HG02588 (cell line): Measurements from ENCODE around the gene CAPN8.

Source experiments
- ATAC-seq: cut with Tn5 transposase; IDR thresholded peaks from one replicate; pipeline ENCODE4 v1.9.1; 2021; ENCODE audit warnings: mild to moderate bottlenecking, moderate library complexity; ENCODE audit not compliant: unreplicated experiment

CAPN8 gene

DNA sequence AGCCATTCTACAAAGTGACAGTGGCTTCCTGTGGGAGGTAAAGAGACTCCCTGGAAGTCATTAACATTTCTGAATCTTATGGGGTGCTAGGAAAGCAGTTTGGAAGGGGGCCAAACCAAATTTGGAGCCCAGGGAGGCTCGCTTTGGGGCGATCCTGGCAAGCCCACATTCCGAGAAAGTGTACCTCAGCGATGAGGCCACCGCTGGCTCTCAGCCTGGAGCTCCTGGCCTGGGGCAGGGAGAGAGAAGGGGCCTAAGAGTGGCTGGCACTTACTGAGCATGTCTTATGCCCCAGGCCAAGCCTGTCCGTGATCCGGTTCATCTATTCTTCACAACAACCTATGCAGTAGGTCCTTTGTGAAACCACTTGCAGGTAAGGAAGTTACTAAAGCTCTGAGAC, 173.5 kb downstream of the CAPN8 start:
- no peak for ATAC-seq
